ENCODE results near the gene ZNF92. TPM values are rescaled to one million over a fixed set of nuclear protein-coding genes. Genes with fewer than 3 reads are reported as not detected.
"Not testable (repeated sequence)": the region's sequence is repeated elsewhere in the genome, so short reads cannot be mapped to it uniquely, and the experiment has no call there.

Gene ZNF92
- polyA plus RNA-seq (2013, experiment 1 of 2; ENCODE audit: insufficient read length): 4.2 TPM
- 2.8 TPM for polyA plus RNA-seq (2013, experiment 2 of 2; ENCODE audit: insufficient read length)

DNA sequence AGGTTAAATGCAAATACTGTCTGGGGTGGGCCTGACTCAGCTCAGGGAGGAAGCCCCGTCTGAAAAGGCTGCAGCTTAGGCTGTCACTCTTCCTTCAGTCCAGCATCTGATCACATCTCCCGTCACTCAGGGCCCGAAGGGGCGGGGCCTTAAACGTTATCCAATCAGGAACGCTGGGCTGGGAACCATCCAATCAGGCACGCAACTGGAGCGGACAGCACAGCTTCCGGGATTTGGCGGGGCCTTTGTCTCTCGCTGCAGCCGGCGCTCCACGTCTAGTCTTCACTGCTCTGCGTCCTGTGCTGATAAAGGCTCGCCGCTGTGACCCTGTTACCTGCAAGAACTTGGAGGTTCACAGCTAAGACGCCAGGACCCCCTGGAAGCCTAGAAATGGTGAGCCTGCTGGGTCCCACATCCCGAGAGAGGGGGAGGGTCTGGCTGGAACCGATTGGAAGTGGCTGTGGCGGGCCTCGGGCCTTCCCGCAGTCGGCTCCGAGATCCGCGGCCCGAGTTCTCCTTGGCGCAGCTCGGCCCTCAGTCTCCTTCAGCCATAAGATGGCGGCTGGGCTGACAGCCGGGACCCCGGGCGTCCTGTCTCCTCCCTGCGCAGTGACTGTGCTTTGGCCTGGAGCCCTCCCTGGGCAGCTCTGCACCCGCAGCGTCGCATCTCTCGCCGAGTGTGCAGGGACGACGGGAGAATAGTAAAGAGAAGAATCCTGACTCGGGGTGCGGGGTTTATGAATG is at the start of gene ZNF92:
Gene ZNF92, plus strand, starts transcription at position 248 of the 744 bp plus-strand sequence. Its CDS starts 143 bp downstream, at position 391.
- peak; percentile 96 for DNase-seq

- DNase-seq: no peak
These were observed 47.7 kb upstream of the ZNF92 start for GRCh38 chr7:65325793-65326432.

DNA sequence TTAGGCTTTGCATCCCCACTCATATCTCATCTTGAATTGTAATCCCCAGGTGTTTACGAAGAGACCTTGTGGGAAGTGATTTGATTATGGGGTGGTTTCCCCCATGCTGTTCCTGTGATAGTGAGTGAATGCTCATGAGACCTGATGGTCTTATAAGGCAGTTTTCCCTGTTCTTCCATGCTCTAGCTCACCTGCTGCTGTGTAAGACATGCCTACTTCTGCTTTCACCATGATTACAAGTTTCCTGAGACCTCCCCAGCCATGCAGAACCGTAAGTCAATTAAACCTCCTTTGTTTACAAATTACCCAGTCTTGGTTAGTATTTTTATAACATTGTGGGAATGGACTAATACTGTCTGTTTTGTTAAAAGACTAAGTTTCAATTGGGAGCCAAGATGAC is 35.3 kb upstream of the ZNF92 start:
- no peak for DNase-seq

GRCh38 chr7:65339257-65339656 is 34.4 kb upstream of the ZNF92 start:
- DNase-seq: no peak

DNA sequence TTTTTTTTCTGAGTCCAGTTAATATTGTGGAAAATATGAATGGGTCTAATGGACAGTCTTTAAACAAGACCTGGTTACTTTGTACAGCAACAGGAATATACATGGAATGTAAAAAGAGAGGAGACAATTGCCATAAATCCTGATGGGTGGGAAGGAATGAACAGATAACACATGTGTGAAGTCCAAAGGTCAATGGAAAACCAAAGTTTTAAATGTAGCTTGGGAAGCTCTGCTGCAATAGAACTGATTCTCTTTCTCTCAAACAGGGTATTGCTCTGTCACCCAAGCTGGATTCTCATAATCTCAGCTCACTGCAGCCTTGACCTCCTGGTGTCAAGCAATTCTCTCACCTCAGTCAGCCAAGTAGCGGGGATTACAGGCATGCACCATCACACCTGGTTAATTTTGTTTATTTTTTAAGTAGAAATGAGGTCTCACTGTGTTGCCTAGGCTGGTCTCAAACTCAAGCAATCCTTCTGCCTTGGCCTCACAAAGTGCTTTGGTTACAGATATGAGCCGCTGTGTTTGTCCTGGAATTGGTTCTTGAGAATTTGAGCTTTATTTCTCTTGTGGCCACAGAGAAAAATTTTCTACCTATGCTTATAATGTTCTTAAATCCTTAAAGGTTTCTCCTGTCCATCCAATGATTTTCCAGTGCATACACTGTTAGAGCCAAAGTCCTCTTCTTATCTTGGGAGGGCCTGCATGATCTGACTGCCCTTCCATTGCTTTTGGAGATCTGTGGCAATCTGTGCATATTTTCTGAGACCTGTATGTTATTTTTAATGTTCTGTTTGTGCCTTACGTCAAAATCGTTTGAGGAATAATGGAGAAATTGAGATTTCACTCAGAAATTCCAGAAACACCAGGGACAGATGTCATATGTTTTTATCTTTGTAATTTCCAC is 30.7 kb upstream of the ZNF92 start:
- no peak for DNase-seq

- DNase-seq: not testable (repeated sequence)
These were observed 29.1 kb upstream of the ZNF92 start for GRCh38 chr7:65344541-65344940.

DNA sequence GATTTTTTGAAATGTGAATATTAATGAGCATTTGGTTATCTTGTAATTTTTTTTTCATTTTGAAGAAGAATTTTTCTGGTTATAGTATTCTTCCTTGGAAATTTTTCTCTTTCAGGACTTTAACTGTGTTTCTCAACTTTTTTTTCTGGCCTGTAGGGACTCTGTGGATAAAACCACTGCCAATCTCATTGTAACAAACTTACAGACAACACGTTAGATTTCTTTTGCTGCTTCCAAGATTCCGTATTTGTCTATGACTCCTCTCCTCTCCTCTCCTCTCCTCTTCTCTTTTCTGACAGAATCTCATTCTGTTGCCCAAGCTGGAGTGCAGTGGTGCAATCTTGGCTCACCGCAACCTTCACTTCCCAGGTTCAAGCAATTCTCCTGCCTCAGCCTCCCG is 19.4 kb upstream of the ZNF92 start:
- no peak for DNase-seq

- DNase-seq: no peak
These were observed 3.8 kb upstream of the ZNF92 start for GRCh38 chr7:65369843-65370242.

DNA sequence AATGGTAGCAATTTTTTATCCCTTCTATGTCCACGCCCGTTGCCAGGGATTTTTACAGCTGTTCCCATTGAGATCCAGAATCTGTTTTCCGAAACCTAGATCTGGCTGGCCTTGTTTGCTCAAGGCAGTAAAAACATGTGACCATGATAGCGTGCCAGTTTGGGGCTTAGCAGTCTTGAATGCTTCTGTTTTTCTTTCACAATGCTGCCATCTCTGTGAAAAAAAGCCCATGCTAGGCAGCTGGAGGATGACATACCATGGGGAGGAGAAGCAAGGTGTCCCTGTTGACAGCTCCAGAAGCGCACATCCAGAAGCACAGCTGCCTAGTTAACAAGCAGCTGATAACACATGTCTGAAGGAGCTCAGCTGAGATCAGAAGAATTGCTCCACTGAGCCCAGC is 2.2 kb upstream of the ZNF92 start:
- DNase-seq: no peak

DNA sequence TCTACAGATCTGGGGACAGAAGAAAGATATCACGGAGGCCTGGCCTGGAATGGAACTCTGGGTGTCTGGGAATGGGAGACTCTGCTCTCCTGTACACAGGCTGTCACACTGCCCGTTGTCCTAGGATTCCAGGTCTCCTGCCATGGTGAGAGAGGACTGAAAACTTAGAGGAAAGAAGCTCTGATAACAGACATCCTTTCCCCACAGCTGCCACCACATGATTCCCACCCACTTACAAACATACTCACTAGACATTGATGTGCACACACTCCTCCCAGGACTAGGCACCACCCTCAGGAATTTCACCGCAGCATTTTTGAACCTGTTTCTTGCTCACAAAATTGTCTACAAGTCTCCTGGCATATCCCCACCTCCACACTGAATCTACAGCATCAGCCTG is 5.7 kb downstream of the ZNF92 start:
- DNase-seq: peak; percentile 5

DNA sequence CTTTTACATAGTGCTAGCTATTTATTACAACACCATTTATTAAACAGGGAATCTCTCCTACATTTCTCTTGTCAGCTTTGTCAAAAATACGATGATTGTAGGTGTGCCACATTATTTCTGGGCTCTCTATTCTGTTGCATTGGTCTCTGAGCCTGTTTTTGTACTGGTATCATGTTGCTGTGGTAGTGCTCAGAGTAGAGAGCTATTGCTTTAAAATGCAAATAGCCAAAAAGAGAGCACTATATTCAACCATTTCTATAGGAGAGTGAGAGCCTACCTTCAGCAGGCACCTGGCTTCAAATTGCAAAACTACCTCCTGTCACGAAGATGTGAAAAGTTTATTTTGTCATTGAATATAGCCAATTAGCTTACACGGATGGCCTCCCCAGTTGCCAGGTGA is 8.1 kb downstream of the ZNF92 start:
- no peak for DNase-seq

DNA sequence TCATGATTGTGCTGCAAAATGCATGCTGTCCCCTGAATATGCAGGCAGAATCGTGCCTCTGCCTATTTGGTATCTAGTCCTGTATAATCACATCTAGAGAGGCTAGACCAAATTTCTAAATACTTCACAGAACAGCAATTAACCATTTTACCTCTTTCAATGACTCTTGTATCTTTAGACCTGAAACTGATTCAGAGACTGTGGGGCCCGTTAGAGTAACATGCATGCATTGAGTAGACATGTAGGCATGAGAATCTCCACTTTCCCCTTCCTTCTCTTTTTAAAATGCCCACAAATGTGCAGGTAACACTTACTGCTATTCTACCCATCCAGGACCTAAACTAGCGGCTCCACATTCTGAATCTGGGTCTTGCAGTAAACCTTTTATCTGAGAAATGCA is 8.8 kb downstream of the ZNF92 start:
- no peak for DNase-seq

DNA sequence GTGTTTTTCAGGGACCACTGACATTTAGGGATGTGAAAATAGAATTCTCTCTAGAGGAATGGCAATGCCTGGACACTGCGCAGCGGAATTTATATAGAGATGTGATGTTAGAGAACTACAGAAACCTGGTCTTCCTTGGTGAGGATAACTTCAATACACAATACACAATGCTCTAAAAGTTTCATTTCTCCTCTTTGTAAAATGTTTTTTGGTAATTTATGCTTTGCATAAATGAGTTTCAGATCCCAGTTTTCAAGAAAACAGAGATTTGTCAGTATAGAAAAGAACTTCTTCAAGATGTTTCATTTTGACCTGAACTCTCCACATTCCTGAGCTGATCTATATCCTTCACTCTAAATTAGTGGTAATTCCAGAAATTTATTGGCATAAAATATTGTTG is 14.2 kb downstream of the ZNF92 start:
- DNase-seq: no peak

- DNase-seq: no peak
These were observed 16.9 kb downstream of the ZNF92 start for GRCh38 chr7:65390588-65390987.

GRCh38 chr7:65397730-65398142 is 24.1 kb downstream of the ZNF92 start:
- DNase-seq: peak; percentile 69

DNA sequence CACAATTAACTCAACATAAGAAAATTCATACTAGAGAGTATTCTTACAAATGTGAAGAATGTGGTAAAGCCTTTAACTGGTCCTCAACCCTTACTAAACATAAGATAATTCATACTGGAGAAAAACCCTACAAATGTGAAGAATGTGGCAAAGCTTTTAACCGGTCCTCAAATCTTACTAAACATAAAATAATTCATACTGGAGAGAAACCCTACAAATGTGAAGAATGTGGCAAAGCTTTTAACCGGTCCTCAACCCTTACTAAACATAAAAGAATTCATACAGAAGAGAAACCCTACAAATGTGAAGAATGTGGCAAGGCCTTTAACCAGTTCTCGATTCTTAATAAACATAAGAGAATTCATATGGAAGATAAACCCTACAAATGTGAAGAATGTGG is 25.0 kb downstream of the ZNF92 start:
- peak; percentile 32 for DNase-seq

- not testable (repeated sequence) for DNase-seq
These were observed 25.4 kb downstream of the ZNF92 start for GRCh38 chr7:65399101-65399500.

GRCh38 chr7:65404020-65404419 is 30.4 kb downstream of the ZNF92 start:
- no peak for DNase-seq

GRCh38 chr7:65406706-65407105 is 33.1 kb downstream of the ZNF92 start:
- peak; percentile 6 for DNase-seq

GRCh38 chr7:65409363-65409762 is 35.7 kb downstream of the ZNF92 start:
- no peak for DNase-seq

DNA sequence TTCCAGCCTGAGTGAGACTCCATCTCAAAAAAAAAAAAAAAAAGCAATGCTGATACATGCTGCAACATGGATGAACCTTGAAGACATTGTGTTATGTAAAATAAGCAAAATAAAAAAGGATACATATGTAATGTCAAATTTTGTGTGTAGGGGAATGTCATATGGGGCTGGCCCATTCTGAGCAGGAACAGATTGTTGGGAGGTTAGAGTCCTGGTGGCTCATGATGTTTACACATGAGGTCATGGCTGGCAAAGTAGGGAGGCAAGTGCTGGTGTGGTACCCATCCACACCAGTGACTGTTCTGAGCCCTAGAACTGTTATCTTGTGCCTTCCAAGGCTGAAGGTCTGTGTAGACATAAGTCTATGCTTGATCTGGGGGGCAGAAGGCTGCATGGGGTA is 37.6 kb downstream of the ZNF92 start:
- DNase-seq: no peak

DNA sequence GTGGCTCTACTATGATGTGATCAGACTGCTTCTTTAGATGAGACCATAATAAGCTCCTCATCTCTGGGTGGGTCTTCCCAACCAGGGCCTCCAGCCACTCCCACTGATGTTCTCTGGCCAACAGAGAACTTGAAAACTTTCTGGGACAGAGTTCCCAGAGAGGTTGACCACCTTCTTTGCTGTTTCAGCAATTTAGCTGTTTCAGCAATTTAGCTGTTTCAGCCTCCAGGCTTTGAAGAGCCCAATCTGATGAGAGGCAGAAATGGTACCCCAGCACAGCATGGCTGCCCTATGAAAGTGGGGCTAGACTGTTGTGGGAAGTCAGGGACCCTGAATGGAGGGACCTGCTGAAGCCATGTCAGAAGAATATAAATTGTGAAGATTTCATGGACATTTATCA is 49.0 kb downstream of the ZNF92 start:
- no peak for DNase-seq

DNA sequence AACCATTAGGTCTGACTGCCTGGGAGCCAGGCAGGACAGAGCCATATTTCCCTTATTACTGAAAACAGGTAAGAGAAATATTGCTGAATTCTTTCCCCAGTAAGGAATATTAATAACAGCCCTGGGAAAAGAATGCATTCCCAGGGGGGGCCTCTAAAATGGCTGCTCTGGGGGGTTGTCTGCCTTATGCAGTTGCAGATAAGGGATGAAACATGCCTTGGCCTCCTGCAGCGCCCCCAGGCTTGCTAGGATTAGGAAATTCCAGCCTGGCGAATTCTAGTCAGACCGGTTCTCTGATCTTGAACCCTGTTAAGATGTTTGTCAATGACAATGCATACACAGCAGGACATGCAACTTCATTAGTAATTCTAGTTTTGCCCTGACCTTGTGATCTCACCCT is 49.6 kb downstream of the ZNF92 start:
- DNase-seq: not testable (repeated sequence)

Data from fibroblast of skin of back (primary cell).